Superior temporal gyrus (tissue), 1 donor: ENCODE results near the gene SSTR1.
"Not testable (repeated sequence)": the region's sequence is repeated elsewhere in the genome, so short reads cannot be mapped to it uniquely, and the experiment has no call there.

Experiments
- DNase-seq: peaks from one replicate; pipeline ENCODE4 v3.0.0-alpha.2; 2016; ENCODE audit errors: extremely low spot score

SSTR1 gene, protein sequence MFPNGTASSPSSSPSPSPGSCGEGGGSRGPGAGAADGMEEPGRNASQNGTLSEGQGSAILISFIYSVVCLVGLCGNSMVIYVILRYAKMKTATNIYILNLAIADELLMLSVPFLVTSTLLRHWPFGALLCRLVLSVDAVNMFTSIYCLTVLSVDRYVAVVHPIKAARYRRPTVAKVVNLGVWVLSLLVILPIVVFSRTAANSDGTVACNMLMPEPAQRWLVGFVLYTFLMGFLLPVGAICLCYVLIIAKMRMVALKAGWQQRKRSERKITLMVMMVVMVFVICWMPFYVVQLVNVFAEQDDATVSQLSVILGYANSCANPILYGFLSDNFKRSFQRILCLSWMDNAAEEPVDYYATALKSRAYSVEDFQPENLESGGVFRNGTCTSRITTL

DNA sequence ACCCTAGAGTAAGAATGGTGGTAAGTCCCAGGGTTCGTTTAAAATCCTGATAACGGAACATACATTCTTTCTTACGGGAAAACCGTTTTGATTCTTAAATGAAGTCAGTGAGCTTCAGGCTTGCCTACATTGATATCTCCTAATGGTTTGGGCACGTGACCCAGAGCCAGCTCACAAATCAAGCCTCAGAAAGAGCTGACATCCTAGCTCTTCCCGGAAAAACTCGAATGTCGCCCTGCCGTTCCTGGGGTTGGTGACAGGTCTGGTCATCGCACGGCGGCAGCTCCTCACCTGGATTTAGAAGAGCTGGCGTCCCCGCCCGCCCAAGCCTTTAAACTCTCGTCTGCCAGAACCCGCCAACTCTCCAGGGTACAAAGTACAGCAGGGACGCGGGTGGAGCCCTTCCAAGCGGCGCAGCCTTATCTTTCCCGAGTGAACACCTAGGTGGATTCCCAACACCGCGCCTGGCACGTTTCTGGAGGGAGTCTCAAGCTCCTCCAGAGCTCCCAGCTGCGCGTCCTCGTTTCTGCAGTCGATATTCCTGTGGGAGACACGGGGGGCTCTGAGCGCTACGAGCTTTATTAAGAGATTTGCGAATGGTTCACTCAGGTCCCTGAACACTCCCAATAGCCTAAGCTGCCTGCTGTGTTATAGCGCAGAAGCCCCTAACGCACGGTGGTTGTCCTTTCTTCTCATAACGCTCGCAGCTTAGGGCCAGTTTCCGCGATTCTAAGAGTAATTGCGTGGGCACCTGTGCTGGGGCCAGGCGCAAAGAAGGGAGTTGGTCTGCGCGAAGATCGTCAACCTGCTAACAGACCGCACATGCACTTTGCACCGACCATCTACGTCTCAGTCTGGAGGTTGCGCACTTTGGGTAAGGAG is at the start of gene SSTR1:
Gene SSTR1, plus strand, starts transcription at position 169 of the 882 bp plus-strand sequence. CDS start 1,486 bp downstream, outside the sequence.
- no peak for DNase-seq

DNA sequence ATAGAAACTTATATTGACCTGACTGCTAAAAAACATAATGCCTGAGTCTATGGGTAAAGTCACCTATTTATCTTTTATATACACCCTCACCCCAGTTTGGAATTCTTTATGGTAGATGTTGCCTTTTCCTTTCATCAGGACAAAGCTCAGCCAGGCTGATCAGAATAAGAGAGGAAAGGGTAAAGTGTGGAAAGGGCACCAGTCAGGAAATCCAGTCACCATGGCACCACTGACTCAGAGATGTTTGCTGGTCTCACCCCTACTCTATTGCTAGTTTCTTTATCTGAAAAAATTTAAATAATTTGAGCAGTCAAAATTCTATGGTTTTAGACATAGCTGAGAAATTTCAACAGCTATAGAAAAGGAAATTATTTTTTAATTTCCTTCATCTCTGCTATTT is 49.2 kb upstream of the SSTR1 start:
- no peak for DNase-seq

GRCh38 chr14:38168416-38168815 is 39.3 kb upstream of the SSTR1 start:
- no peak for DNase-seq

DNA sequence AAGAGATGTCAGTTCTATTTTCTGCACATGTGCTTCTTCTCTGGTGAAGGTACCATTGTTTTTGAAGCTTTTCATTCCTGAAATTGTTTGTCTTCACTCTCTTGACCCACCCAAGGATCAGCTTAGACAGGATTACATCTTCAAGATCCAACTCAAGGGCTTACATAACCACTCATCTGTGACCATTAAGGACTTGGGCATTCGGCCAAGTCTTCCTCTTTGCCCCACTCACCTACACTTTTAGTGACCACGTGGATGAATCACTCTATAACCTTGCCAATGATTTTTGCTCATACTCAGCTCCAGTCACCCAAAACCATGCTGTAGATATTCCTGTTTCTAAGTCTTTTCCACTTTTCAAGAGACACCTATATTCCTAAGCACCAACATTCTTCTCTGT is 36.5 kb upstream of the SSTR1 start:
- DNase-seq = no peak

GRCh38 chr14:38174711-38175110 is 33.0 kb upstream of the SSTR1 start:
- DNase-seq = no peak

GRCh38 chr14:38175658-38176057 is 32.0 kb upstream of the SSTR1 start:
- no peak for DNase-seq

GRCh38 chr14:38176379-38176778 is 31.3 kb upstream of the SSTR1 start:
- DNase-seq = no peak

DNA sequence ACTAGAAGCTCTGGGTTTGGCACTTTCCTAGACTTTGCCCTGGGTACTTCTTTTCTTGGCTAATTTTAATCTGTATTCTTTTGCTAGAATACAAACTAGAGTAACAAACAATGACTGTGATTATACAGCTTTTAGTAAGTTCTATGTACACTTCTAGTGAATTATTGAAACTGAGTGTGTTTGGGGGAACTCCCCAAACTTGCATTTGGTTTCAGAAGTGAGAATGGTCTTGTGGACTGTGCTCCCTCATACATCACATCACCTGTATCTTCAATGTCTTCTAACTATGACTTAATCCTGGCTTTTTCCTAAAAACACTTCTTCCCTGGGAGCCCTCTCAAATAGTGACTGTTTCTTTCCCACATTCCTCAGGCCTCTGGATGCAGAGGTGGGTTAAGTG is 23.6 kb upstream of the SSTR1 start:
- DNase-seq = no peak

DNA sequence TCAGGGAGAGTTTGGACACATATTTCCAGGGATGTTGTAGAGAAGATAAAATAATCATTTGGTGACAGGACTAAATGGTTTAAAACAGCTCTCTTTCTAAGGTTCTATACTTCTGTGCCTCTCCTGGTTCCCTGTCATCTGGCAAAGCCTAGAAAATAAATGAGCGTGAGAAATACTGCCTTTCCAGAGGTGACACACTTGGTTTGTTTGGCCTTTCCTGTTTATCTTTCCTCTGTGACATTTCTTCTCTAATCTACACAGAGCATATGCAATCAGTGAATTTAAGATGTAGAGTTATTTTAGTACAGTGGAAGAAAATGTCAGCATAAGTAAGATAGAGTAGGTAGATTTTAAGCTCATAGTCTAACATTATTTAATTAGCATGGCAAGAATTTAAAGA is 22.0 kb upstream of the SSTR1 start:
- no peak for DNase-seq

DNA sequence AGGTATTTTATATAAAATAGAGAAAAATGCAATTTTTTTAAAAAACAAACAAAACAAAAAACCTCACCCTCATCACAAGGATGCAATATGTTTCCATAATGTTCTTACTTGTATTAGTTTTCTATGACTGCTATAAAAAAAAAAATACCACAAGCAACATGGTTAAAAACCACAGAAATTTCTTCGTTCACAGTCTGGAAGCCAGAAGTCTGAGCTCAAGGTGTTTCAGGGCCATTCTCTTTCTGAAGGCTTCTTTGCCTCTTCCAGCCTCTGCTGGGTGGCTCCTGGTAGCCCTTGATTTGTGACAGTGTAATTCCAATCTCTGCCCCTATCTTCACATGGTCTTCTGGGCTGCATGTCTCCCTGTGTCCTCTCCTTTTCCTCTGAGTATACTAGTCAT is 21.5 kb upstream of the SSTR1 start:
- DNase-seq = no peak

GRCh38 chr14:38187528-38187927 is 20.2 kb upstream of the SSTR1 start:
- no peak for DNase-seq

- DNase-seq = no peak
These were observed 17.6 kb upstream of the SSTR1 start for GRCh38 chr14:38189930-38190726.

DNA sequence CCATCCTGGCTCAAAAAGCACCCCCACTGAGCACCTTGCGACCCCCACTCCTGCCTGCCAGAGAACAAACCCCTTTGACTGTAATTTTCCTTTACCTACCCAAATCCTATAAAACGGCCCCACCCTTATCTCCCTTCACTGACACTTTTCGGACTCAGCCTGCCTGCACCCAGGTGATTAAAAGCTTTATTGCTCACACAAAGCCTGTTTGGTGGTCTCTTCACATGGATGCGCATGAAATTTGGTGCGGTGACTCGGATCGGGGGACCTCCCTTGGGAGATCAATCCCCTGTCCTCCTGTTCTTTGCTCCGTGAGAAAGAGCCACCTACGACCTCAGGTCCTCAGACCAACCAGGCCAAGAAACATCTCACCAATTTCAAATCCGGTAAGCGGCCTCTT is 16.9 kb upstream of the SSTR1 start:
- DNase-seq = not testable (repeated sequence)

DNA sequence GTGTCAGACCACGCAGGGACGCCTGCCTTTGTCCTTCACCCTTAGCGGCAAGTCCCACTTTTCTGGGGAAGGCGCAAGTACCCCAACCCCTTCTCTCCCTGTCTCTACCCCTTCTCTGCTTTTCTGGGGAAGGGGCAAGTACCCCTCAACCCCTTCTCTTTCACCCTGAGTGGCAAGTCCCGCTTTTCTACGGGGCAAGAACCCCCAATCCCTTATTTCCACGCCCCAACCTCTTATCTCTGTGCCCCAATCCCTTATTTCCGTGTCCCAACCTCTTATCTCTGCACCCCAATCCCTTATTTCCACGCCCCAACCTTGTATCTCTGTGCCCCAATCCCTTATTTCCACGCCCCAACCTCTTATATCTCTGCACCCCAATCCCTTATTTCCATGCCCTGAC is 16.2 kb upstream of the SSTR1 start:
- DNase-seq = not testable (repeated sequence)

DNA sequence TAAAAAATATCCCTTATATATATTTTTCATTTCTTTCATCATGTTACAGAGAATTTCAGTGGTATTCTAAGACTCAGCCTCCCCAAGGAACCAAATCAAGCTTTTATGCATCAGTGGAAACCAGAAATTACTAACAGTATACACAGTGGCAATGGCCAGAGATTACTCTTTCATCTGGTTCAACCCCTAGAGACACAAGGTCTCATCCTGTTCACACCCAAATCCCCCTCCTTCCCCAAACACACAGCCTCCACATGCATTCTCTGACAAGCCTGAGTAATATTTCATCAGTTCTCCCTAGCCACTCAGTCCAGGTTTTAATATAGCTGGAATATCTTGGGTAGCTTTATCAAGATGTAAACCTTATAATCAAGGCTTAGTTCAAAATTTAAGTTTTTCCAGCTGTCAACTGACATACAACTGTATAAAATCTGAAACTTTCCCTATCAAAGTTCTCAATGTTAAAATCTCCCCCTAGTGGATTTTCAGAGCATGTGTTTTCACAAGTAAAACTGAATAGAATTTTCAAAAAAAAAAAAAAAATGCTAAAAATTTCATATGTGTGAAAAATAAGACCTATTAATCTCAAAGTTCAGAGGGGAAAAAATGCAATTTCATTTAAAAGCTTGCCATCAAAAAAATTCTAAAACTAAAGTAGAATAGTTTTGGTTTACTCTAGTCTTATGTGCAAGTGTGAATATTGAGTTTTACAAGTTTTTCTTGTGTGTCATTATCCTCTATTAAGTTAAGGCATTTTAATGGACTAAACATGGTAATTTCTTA is 10.5 kb upstream of the SSTR1 start:
- DNase-seq = no peak

- no peak for DNase-seq
These were observed 9.8 kb upstream of the SSTR1 start for GRCh38 chr14:38197784-38198335.

GRCh38 chr14:38198425-38198824 is 9.3 kb upstream of the SSTR1 start:
- no peak for DNase-seq

DNA sequence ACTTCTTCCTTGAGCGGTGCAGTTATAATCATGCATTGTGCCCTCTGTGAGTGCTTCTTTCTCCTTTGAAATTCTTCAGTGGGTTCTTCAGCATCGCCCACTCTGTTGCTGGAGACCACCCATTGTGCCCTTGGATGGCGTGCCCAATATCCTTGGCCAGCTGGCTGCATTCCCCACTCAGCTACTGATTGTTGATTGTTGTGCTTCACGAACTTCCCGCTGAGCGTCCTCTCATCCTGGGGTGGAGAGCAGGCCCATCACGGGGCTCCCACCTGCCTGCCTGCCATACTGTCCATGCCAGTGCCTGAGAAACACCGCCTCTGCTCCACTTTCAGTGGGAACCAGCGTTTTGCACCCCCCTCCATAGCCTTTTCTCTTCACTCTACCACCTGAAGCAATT is 8.6 kb upstream of the SSTR1 start:
- no peak for DNase-seq

GRCh38 chr14:38199739-38200138 is 8.0 kb upstream of the SSTR1 start:
- DNase-seq = no peak

DNA sequence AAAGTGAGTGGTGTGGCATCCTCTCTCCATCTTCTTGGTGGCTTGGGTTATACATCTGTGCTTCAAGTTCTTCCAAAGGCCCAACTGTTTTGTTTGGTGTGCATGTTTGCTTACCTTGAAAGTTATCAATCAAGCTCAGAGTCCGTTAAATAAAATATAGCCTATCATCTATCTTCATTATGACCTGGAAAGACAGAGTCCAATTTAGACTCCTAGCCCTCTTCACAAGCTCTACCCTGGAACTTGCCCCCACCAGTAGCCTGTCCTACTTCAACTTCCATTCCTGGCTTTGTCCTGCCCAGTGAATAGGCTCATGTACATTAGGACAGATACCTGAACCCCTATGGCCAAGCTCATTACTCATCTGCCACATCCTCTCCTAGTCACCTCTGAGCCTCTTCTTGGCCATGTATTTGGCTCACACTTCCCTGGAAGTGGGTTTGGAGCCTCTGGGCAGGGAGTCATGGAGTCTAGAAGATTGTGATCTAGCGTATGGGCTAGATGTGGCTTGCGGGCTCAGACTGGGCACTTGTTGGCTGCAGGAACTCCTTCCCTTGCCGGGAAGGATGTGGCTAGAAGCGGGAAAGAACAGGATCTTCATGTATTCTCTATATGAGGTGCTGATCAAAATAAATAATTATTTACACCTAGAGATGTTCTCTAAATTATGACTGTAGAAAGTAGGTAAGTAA is 6.4 kb upstream of the SSTR1 start:
- DNase-seq = no peak
